Anterior cingulate cortex (tissue), 58 donors: Measurements from ENCODE around the gene KAT14.
A peak's percentile ranks its signal among the peaks of the same experiment; 100 is the strongest.
"Not testable (repeated sequence)": the region's sequence is repeated elsewhere in the genome, so short reads cannot be mapped to it uniquely, and the experiment has no call there.

Experiments
- DNase-seq, 58 donors: peaks; one replicate each; lab custom pipeline; 2025; lab: John Stamatoyannopoulos, UW

Gene KAT14

DNA sequence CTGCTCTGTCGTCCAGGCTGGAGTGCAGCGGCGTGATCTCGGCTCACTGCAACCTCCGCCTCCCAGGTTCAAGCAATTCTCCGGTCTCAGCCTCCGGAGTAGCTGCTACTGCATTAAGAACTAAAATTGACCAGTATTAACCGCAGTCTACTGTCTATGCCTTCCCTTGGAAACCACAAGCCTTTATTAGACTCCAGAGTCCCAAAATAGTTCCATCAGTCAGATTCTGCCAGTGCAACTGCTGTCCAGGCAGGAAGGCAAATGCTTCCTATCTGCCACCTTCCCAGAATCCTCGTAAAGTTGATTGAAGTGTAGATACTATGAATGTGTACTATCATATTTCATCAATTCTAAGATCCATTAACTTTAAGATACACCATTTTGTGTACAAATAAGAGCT, 16.7 kb downstream of the KAT14 start:
- no peak for DNase-seq

DNA sequence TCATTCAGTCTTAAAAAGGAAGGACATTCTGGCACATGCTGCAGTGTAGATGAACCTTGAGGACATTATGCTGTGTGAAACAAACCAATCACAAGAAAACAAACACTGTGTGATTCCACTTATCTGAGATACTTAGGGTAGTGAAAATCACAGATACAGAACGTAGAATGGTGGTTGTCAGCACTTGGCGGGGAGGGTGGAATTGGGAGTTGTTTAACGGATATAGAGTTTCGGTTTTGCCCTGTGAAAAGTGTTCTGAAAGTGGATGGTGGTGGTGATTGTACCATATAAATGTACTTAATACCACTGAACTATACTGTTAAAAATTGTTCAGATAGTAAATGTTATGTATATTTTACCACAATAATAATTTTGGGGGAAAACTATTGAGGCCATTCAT, 18.4 kb downstream of the KAT14 start:
- no peak for DNase-seq

DNA sequence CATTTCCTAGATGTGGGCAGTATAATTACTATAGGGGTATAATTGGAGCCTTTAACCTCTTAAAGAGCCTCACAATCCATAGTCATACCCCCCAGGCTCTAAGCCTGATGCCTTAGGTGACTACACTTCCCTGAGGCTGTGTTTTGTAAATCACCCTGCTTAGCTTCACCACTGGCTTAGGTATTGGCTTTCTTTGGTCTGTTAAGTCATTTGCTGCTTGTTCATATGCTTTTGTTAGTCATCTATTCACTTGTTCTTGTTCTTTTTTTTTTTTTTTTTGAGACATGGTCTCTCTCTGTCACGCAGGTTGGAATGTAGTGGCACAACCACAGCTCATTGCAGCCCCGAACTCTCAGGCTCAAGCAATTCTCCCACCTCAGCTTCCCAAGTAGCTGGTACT, 26.7 kb downstream of the KAT14 start:
- DNase-seq = no peak

DNA sequence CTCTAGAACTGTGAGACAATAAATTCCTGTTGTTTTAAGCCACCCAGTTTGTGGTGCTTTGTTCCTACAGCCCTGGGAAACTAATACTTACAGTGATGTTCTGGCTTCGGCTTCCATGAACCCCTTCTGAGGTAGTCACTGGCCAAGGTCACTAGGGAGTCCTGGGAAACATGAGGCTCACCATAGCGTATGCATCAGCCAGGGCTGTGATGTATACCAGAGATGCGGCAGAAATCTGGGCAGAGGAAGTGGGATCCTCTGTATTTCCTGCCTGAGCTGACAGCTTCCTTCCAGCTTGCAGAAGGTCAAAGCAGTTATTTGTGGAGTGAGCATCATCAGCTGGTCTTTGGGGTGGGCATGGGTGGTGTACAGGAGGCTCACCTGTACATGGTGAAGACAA, 27.9 kb downstream of the KAT14 start:
- no peak for DNase-seq

DNA sequence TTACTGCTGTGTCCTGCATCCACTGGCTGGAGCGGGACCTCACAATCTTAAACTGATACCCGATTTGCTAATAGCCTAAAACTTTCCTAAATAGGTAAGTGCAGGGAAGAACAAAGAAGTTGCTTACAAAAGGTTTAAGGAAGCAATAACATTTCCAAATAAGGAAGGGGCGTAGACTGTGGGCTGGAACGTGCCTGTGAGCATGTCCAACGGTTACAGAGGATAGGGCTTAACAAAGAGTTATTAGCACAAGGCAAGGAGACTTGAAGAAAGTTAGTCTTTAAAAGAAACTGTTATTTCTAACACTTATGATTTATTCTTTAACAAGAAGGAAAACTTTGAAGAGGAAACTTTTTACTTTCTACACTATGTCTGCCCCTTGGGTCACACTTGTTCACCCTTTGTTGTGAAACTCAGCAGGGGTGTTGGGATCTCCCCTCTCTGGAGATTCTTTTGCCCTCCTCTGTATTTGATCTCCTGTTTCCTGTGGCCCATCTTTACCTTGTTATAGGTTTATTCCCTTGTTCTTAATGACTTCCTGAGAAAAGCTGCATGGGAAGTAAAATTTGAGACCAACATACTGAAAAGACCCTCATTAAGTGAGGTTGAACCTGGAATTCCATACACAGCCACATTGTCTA, 28.7 kb downstream of the KAT14 start:
- no peak for DNase-seq

DNA sequence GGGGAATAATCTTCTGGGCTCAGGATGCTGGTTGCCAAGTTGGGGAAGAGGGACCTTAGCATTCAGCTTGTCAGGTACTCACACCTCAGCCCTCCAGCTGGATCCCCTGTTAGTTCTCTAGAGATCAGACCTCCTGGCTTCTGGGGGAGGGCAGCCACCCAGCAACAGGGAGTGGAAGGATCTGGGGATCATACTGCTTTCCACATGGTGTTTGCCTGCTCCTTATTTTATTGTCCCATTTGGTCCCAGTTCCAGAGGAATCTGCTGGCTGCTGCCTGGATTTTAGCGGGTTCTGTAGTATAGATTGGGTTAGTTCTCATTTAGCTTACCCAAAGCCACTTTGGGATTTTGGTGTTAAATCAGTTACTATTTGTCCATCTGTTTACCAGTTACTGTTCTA, 29.3 kb downstream of the KAT14 start:
- no peak for DNase-seq

DNA sequence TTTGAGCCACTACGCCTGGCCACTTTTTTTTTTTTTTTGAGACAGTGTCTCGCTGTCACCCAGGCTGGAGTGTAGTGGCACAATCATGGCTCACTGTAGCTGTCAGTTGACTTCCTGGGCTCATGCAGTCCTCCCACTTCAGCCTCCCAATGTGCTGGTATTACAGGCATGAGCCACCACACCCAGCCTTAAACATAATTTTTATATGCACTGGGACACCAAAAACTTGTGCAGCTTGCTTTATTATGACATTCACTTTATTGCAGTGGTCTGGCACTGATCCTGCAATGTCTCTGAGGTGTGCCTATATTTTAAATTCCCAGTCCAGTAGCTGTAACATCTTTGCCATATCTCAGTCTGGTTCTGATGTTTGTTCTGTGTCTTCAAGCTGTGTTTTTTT, 34.7 kb downstream of the KAT14 start:
- DNase-seq = no peak

DNA sequence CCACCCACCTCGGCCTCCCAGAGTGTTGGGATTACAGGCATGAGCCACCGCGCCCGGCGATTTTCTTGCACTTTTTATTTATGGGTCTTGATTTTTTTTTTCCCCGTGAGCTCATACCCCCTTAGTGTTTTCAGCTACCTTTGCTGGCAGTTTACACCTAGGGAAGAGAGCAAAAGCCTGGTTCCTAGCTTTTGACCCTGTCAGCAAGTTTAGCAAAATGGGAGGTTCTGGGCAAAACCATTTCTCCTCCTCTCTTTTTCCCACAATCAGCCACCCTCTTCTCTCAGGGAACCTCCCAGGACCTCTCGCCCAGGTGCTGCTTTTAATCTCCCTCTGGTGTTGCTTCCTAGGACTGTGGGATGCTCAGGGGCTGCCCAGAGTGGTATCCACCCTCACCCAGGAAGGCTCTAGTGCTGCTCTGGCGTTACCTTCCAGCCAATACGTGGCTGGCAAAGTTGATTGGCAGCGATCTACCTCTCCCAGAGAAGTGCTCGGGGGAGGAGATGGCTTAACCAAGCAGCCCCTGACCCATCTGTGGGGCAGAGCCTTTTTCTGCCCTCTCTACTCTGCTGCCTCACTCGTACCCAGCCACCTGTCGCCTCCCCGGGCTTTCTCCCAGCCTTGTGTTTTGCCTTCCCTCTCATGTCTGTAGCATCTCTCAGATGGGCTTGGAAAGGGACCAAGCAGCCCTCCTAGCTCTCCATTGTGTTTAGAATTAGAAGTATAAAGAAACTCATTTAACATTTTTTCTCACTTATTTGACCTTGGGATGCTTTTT, 37.4 kb downstream of the KAT14 start:
- no peak for DNase-seq

DNA sequence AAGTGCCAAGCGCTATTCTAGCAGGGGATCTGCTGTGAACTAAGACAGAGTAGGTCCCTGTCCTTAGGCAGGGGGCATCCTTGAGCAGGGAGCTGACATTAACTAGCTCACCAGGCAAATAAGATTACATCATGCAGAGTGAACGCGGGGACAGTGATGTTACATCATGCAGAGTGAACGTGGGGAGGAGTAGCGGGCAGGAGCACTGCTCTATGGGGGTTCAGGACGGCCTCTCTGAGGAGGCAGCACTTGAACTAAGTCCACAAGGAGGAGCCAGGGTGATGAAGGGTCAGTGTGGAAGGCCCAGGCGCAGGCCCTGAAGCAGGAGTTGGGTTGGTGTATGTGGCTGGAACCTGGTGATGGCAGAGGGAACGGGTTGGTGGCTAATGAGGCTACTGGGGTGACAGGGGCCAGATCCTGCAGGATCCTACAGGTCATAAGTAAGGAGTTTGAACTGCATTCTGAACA, 38.7 kb downstream of the KAT14 start:
- DNase-seq = no peak

DNA sequence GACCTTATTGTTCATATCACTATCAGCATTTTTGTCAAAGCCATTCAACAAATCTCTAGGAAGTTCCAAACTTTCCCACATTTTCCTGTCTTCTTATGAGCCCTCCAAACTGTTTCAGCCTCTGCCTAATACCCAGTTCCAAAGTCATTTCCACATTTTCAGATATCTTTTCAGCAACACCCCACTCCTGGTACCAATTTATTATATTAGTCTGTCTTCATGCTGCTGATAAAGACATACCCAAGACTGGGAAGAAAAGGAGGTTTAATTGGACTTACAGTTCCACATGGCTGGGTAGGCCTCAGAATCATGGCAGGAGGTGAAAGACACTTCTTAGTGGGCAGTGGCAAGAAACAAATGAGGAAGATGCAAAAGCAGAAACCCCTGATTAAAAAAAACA, 42.7 kb downstream of the KAT14 start:
- not testable (repeated sequence) for DNase-seq

DNA sequence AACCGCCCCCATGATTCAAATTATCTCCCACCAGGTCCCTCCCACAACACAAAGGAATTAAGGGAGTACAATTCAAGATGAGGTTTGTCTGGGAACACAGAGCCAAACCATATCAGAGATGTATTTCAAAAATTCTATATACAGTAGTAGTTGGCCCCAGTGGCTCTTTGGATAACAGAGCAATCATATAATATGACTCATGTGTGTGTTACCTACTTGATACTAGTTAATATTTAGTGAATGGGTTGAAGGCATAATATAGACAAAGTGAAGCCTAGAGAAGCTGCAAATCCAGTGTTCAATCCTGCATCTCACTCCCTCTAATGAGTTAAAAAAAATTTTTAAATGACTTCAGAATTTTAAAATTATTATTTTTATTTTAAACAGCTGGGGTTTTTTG, 43.2 kb downstream of the KAT14 start:
- no peak for DNase-seq

DNA sequence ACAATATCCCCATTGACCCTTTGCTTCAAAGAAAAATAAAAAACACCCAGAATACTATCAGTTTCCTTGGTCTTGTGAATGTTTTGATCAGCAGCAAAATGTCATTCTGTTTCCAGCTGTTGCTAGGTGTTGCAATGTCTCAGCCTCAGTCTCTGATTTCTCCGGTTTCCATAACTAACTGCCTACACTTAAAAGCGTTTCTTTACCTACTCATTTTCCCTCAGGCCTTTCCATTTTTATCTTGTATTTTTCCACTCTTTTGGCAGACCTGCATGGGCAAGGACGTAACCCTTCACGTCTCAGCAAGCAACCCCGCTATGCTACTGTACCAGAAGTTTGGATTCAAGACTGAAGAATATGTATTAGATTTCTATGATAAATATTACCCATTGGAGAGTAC, 49.4 kb downstream of the KAT14 start:
- DNase-seq = no peak

DNA sequence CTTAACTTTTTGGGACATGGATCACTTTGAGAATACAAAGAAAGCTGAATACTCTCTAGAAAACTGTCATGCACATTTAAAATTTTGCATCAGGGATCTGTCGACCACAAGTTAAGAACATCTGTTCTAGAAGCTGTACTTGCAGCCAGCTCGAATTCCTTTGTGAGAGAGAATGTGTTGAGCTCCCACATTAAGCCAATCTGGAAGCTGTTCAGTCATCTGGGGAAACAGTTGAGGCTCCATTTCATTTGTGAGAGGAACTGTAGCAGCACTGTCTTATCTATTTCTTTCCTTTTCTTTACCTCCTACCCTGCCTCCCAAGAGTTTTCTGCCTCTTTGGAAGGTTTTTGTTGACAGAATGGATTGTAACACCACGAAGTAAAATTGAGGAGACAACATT, 50.8 kb downstream of the KAT14 start:
- peak in 1 of 58 donors; percentile 35 for DNase-seq

DNA sequence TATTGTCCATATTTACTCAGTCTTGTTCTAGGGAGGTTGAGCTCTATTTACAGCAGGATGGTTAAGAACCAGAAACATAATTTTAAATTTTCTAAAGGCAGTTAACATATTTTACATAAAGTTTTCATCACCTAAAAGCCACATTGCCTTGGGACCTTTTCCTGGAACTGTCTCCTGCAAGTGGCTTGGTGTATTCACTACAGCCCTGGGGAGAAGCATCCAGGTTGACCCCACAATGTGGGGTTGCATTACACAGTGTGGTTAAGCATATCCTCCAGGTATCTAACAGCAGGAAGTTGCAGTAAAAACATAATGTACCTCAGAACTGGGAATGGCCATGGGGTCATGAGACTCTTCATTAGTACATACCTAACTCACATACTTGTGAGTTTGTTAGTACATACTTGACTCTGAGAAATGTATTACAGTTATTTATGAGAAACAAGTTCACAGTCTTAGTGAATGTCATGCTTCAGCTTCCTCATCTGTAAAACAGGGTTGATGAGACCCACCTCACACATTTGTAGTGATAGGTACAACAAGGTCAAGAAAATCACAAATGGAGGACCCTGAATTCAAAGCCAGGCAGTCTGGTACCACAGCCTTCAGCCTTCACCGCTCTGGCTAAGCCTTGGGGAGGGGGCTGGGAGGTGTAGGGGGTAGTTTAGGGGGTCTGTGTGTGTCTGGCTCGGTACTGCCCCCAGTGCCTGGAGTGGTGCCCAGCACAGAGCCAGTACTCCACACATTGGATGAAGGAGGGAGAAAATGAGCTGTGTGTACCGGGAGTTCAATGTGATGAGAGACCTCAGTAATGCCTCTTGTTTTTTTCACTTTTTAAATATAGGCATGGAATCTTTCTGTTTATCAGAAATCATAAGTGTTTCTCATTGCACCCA, 52.9 kb downstream of the KAT14 start:
- no peak for DNase-seq

DNA sequence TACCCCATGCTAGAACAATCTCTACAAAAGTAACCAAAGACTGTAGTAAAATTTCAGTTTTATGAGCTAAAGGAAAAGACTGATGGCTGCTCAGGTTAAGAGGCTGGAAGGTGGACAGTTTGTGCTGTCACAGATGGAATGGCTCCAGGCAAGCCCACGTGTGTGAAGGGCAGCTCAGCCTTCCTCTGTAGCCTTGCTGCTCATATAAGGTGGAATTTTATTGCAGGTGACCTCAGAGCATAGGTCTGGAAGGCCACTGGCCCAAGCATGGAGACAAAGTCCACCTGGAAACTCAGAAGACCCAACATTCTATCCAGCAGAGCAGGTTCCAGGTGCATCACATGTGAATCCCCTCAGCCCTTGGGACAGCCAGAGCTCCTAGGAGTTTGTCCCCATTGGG, 53.6 kb downstream of the KAT14 start:
- DNase-seq = no peak

DNA sequence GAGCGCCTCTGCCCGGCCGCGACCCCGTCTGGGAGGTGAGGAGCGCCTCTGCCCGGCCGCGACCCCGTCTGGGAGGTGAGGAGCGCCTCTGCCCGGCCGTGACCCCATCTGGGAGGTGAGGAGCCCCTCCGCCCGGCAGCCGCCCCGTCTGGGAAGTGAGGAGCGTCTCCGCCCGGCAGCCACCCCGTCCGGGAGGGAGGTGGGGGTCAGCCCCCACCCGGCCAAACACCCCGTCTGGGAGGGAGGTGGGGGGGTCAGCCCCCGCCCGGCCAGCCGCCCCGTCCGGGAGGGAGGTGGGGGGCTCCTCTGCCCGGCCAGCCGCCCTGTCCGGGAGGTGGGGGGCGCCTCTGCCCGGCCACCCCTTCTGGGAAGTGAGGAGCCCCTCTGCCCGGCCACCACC, 56.8 kb downstream of the KAT14 start:
- DNase-seq = not testable (repeated sequence)

DNA sequence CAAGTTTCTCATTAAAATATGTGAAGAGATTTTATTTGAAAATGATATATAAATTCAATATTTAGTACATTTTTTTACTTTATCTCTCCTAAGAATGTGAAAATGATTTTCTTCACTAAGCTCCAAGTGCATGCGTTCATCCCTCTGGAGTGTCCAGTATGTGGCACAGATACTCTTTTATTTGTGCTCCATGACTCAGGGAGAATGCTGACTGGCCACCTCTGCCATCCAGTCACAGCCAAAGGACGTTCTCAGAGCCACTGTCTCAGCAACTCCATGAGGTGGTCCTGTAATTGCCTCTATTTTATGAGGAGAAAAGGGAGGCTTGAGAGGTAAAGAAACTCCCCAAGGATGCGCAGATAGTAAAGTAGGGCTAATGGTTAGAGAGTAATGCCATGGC, 58.3 kb downstream of the KAT14 start:
- DNase-seq = no peak

DNA sequence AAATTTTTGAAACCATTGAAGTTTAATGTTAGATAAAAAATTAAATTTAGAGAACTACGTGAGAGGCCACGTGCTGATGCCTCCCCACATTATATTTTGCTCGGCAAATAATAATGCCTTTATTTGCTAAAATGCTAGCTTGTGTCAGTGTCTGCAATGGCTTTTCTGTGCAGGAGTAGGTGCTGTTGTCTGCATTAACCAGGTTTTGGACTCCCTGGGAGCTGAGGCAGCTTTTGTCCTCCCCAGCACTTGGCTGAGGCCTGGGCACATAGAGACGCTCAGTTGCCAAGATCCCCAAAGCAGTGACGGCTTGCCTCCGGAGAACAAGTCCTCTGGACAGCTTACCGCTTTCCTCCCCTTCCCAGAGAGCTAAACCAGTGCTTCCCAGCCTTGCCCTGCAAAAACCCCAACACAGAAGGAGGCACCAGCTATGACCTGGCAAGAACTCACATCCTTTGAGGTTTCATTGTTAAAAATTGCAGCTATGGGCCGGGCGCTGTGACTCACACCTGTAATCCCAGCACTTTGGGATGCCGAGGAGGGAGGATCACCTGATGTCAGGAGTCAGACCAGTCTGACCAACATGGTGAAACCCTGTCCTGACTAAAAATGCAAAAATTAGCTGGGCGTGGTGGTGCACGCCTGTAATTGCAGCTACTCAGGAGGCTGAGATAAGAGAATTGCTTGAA, 59.9 kb downstream of the KAT14 start:
- no peak for DNase-seq

DNA sequence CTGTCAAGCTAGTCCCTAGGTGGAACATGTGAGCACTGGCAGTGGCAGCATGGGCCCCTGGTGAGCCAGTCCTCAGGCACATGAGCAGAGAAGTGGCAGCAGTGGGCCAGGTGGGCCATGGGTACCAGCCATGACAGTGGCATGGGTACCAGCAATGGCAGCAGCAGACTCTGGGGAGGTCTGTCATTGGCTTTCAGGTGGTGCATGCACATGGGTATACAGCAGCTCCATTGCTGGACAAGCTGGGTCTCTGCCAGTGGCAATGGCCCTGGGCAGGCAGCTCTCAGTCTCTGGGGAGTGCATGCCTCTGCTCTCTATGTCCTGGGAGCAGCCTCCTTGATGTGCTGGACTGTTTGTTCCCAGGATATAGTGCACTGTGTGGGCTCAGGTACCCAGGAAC, 65.3 kb downstream of the KAT14 start:
- no peak for DNase-seq

DNA sequence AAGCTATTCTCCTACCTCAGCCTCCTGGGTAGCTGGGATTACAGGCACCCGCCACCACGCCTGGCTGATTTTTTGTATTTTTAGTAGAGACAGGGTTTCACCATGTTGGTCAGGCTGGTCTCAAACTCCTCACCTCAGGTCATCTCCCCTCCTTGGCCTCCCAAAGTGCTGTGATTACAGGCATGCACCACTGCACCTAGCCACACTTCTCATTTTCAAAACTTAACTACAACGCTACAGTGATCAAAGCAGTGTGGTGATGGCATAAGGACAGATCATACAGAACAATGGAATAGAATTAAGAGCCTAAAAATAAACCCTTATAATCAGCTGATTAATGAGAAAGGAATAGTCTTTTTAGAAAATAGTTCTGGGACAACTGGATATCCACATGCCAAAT, 66.0 kb downstream of the KAT14 start:
- DNase-seq = not testable (repeated sequence)

DNA sequence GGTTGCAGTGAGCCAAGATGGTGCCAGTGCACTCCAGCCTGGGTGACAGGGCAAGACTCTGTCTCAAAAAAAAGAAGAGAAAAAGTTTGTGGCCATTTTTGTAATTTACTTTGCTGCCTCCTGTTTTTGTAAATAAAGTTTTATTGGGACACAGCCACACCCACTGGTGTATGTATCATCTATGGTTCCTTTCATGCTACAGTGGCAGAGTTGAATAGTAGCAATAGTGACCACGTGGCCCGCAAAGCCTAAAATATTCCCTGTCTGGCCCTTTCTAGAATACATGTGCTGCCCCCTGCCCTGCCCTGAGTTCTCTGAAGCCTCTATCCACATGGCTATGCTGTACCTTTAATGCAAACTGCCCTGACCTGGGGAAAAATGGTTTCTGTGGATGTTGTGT, 75.3 kb downstream of the KAT14 start:
- no peak for DNase-seq
